Measurements from ENCODE around the gene SIT1. TPM values are rescaled to one million over a fixed set of nuclear protein-coding genes. Genes with fewer than 3 reads are reported as not detected.
A peak's percentile ranks its signal among the peaks of the same experiment; 100 is the strongest.

SIT1 gene
- total RNA-seq, 1 donor from 2014 or later = not detected

- DNase-seq (ENCODE audit: low spot score in 2 of 2) = no peak
- Histone ChIP-seq H3K27me3 (no peaks in the 10 kb centered on the region), H3K4me1 (peaks cover 6 to 18% of the 10 kb centered on the region in 2 donors), H3K36me3 (no peaks in the 10 kb centered on the region), H3K27ac (peak overlapping the region in 1 of 2 donors; percentile 7), H3K4me3 (peak overlapping the region; percentile 51 to 70), H3K9me3 (no peaks in the 10 kb centered on the region)
- no peak for TF ChIP-seq CTCF (IDR thresholded peaks at IDR 0.05)
- intact Hi-C loops (cut with DNase I) = no loop called here
These were observed 25.1 kb upstream of the SIT1 start for GRCh38 chr9:35675732-35676392.

- DNase-seq (ENCODE audit: low spot score in 2 of 2) = no peak
- Histone ChIP-seq H3K36me3 (no peaks in the 10 kb centered on the region), H3K9me3 (no peaks in the 10 kb centered on the region), H3K27me3 (no peaks in the 10 kb centered on the region), H3K4me3 (peak overlapping the region in 1 of 2 donors; percentile 70), H3K4me1 (peaks cover 6 to 18% of the 10 kb centered on the region in 2 donors), H3K27ac (peak overlapping the region in 1 of 2 donors; percentile 7)
- no peak for TF ChIP-seq CTCF (IDR thresholded peaks at IDR 0.05)
- intact Hi-C loops (cut with DNase I) = no loop called here
These were observed 24.5 kb upstream of the SIT1 start for GRCh38 chr9:35675204-35675603.

GRCh38 chr9:35674025-35674361 is 23.3 kb upstream of the SIT1 start:
- Histone ChIP-seq H3K4me3 (peak overlapping the region in 1 of 2 donors; percentile 23), H3K27me3 (no peaks in the 10 kb centered on the region), H3K4me1 (peaks cover 6 to 16% of the 10 kb centered on the region in 2 donors), H3K9me3 (no peaks in the 10 kb centered on the region), H3K36me3 (no peaks in the 10 kb centered on the region), H3K27ac (peak overlapping the region in 1 of 2 donors; percentile 20)
- TF ChIP-seq CTCF (IDR thresholded peaks at IDR 0.05) = no peak
- intact Hi-C loops (cut with DNase I) = no loop called here
- DNase-seq (ENCODE audit: low spot score in 2 of 2) = no peak

- H3K4me1 ChIP-seq = peaks cover 6 to 16% of the 10 kb centered on the region in 2 donors
- peak within 1 kb of the TSS in 1 of 2 donors; percentile 30 for H3K27ac ChIP-seq
- intact Hi-C loops (cut with DNase I) = no loop called here
- no peak for TF ChIP-seq CTCF (IDR thresholded peaks at IDR 0.05)
- DNase-seq (ENCODE audit: low spot score in 2 of 2) = no peak
- no peaks in the 10 kb centered on the region for H3K9me3 ChIP-seq
- H3K27me3 ChIP-seq = no peaks in the 10 kb centered on the region
- H3K4me3 ChIP-seq = peak within 1 kb of the TSS in 1 of 2 donors; percentile 23
- no peaks in the 10 kb centered on the region for H3K36me3 ChIP-seq
These were observed 22.6 kb upstream of the SIT1 start, which contains the start of gene CA9 for GRCh38 chr9:35673132-35674024. CA9 (plus strand) TSS chr9:35673928; CDS start chr9:35673960, 32 bp downstream.

- Histone ChIP-seq H3K4me3 (no peak overlapping the region), H3K36me3 (no peaks in the 10 kb centered on the region), H3K4me1 (peaks cover 9 to 11% of the 10 kb centered on the region in 2 donors), H3K9me3 (no peaks in the 10 kb centered on the region), H3K27ac (no peak overlapping the region), H3K27me3 (no peaks in the 10 kb centered on the region)
- no peak for DNase-seq (ENCODE audit: low spot score in 2 of 2)
- intact Hi-C loops (cut with DNase I) = no loop called here
- TF ChIP-seq CTCF (IDR thresholded peaks at IDR 0.05) = no peak
These were observed 18.8 kb upstream of the SIT1 start for GRCh38 chr9:35669331-35670145.

Measured in ascending aorta (tissue), 2 donors.